GM23338 (cell line): ENCODE results near the gene HMGN4. TPM values are rescaled to one million over a fixed set of nuclear protein-coding genes. Genes with fewer than 3 reads are reported as not detected.

Experiments used
- ATAC-seq: fragments of 200-7000 bp; cut with Tn5 transposase; 3 replicates; pipeline ENCODE4 v1.9.1; 2020
- DNase-seq: peaks from one replicate; pipeline ENCODE4 v3.0.0-alpha.2; 2015; ENCODE audit warnings: low spot score
- H2AFZ ChIP-seq: fragments of 200-600 bp; sonication (generic); 2 replicates; pipeline ENCODE4 v1.8.0; 2016; ENCODE audit warnings: antibody characterized with exemption, mild to moderate bottlenecking, moderate library complexity
- H3F3A ChIP-seq: fragments of 200-600 bp; sonication (generic); replicated peaks from 2 replicates; pipeline ENCODE4 v1.8.0; 2017; ENCODE audit warnings: antibody characterized with exemption, mixed run types, low read depth
- H3K27ac ChIP-seq: fragments of 200-600 bp; sonication (generic); 2 replicates; pipeline ENCODE4 v1.6.1; 2016; ENCODE audit warnings: low read depth
- H3K27me3 ChIP-seq: fragments of 200-600 bp; sonication (generic); 2 replicates; pipeline ENCODE4 v1.8.0; 2016; ENCODE audit warnings: mild to moderate bottlenecking, mixed run types, moderate library complexity; ENCODE audit not compliant: insufficient read depth
- H3K36me3 ChIP-seq: fragments of 200-600 bp; sonication (generic); 2 replicates; pipeline ENCODE4 v1.8.0; 2016; ENCODE audit warnings: mild to moderate bottlenecking; ENCODE audit not compliant: insufficient read depth
- H3K4me1 ChIP-seq: fragments of 200-600 bp; sonication (generic); 2 replicates; pipeline ENCODE4 v1.8.0; 2016; ENCODE audit warnings: mild to moderate bottlenecking, moderate library complexity; ENCODE audit not compliant: insufficient read depth
- H3K4me2 ChIP-seq: fragments of 200-600 bp; sonication (generic); 2 replicates; pipeline ENCODE4 v1.7.1; 2017; ENCODE audit warnings: mixed run types
- H3K4me3 ChIP-seq: fragments of 200-600 bp; sonication (generic); 2 replicates; pipeline ENCODE4 v1.6.1; 2016; ENCODE audit warnings: mixed run types
- H3K79me2 ChIP-seq: fragments of 200-600 bp; sonication (generic); replicated peaks from 2 replicates; pipeline ENCODE4 v1.8.0; 2017; ENCODE audit warnings: mild to moderate bottlenecking; ENCODE audit not compliant: insufficient read depth
- H3K9me2 ChIP-seq: fragments of 200-600 bp; sonication (generic); 2 replicates; pipeline ENCODE4 v1.8.0; 2017; ENCODE audit not compliant: insufficient read depth
- H4K20me1 ChIP-seq: fragments of 200-600 bp; sonication (generic); replicated peaks from 2 replicates; pipeline ENCODE4 v1.8.0; 2017; ENCODE audit warnings: mild to moderate bottlenecking; ENCODE audit not compliant: insufficient read depth
- H3K27ac Mint-ChIP-seq: 2 replicates; pipeline ENCODE4 v1.8.0; 2020; ENCODE audit warnings: inconsistent platforms, mild to moderate bottlenecking, moderate library complexity, mixed read lengths
- H3K27me3 Mint-ChIP-seq: 3 replicates; pipeline ENCODE4 v1.8.0; 2022; ENCODE audit warnings: low read depth, mild to moderate bottlenecking, moderate library complexity, mixed read lengths, inconsistent platforms; ENCODE audit not compliant: insufficient read depth, poor library complexity
- H3K36me3 Mint-ChIP-seq: 3 replicates; pipeline ENCODE4 v1.8.0; 2021; ENCODE audit warnings: low read depth, mild to moderate bottlenecking, inconsistent platforms, moderate library complexity, mixed read lengths
- H3K4me1 Mint-ChIP-seq: 3 replicates; pipeline ENCODE4 v1.8.0; 2020; ENCODE audit warnings: mild to moderate bottlenecking, inconsistent platforms, mixed read lengths
- H3K4me3 Mint-ChIP-seq: 3 replicates; pipeline ENCODE4 v1.8.0; 2021; ENCODE audit warnings: moderate library complexity, mild to moderate bottlenecking, inconsistent platforms, mixed read lengths
- H3K9me3 Mint-ChIP-seq: 3 replicates; pipeline ENCODE4 v1.8.0; 2020; ENCODE audit warnings: moderate library complexity, mild to moderate bottlenecking, inconsistent platforms, mixed read lengths
- CREB1 ChIP-seq: fragments of 250-450 bp; sonication (Bioruptor Pico); IDR thresholded peaks from 2 replicates; pipeline ENCODE4 v1.5.0; 2020; ENCODE audit warnings: low read depth, mild to moderate bottlenecking, moderate library complexity
- CTCF ChIP-seq, 2 experiments: fragments of 200-600 bp in 1 of 2; sonication (generic) in 1 of 2; conservative IDR thresholded peaks; 2 replicates each; pipeline versions ENCODE4 v1.5.1 to v1.6.1; 2016 to 2017; ENCODE audit warnings: antibody characterized with exemption in 2 of 2, low read depth in 2 of 2, mild to moderate bottlenecking in 2 of 2, moderate library complexity in 1 of 2
- ETS1 ChIP-seq: IDR thresholded peaks from 2 replicates; pipeline ENCODE4 v1.6.1; 2016; ENCODE audit warnings: antibody characterized with exemption
- EZH2 ChIP-seq: fragments of 200-600 bp; sonication (generic); IDR thresholded peaks from one replicate; pipeline ENCODE4 v1.8.0; 2017; ENCODE audit warnings: antibody characterized with exemption, mild to moderate bottlenecking, low read depth; ENCODE audit not compliant: unreplicated experiment
- EZH2phosphoT487 ChIP-seq: fragments of 200-600 bp; sonication (generic); IDR thresholded peaks from one replicate; pipeline ENCODE4 v1.8.1; 2018; ENCODE audit warnings: antibody characterized with exemption; ENCODE audit not compliant: unreplicated experiment
- JUNB ChIP-seq: IDR thresholded peaks from one replicate; pipeline ENCODE4 v1.6.1; 2016; ENCODE audit warnings: antibody characterized with exemption; ENCODE audit not compliant: unreplicated experiment
- POLR2AphosphoS5 ChIP-seq: IDR thresholded peaks from 2 replicates; pipeline ENCODE4 v1.6.1; 2016; ENCODE audit warnings: antibody characterized with exemption, low read depth
- REST ChIP-seq: IDR thresholded peaks from one replicate; pipeline ENCODE4 v1.6.1; 2018; ENCODE audit warnings: antibody characterized with exemption; ENCODE audit not compliant: unreplicated experiment
- STAT1 ChIP-seq: IDR thresholded peaks from one replicate; pipeline ENCODE4 v1.6.1; 2016; ENCODE audit warnings: antibody characterized with exemption; ENCODE audit not compliant: unreplicated experiment
- ZNF114 ChIP-seq: fragments of 250-450 bp; sonication (Bioruptor Pico); IDR thresholded peaks from 2 replicates; pipeline ENCODE4 v1.5.0; 2020; ENCODE audit warnings: mild to moderate bottlenecking, moderate library complexity
- ZNF331 ChIP-seq: fragments of 250-450 bp; sonication (Bioruptor Pico); IDR thresholded peaks from 2 replicates; pipeline ENCODE4 v1.5.0; 2020; ENCODE audit warnings: low read depth, mild to moderate bottlenecking, moderate library complexity
- polyA plus RNA-seq: library from polyadenylated mRNA; unstranded; fragments of >200 nt; fragmentation: Nextera tagmentation; extraction: Ambion mirVana; gene quantifications from 2 replicates; pipeline ENCODE4 v1.2.1, GENCODE V29; 2016
- total RNA-seq: library from RNA; depleted of rRNA; stranded (reverse); fragments of >200 nt; shearing (Covaris generic); gene quantifications from 2 replicates; pipeline ENCODE4 v1.2.3, GENCODE V29; 2014

The HMGN4 gene
- total and polyA plus RNA-seq, 2 experiments from 2014 or later = 35.3 to 91.4 TPM

- Histone ChIP-seq H3K27ac (no peak overlapping the region), H3K4me2 (no peak overlapping the region), H3K9me2 (0 out of 2 replicates have a peak, but pooled peaks cover 5% of the 10 kb centered on the region), H2AFZ (no peak overlapping the region; the same call in 1 of the 2 replicates), H3K27me3 (no peaks in the 10 kb centered on the region), H3K79me2 (no peaks in the 10 kb centered on the region), H3K4me1 (no peaks in the 10 kb centered on the region), H3K4me3 (no peak overlapping the region), H4K20me1 (no peaks in the 10 kb centered on the region), H3F3A (no peaks in the 10 kb centered on the region), H3K36me3 (no peaks in the 10 kb centered on the region)
- H3K4me1 Mint-ChIP-seq = no peaks in the 10 kb centered on the region
- DNase-seq = no peak
- no peak for TF ChIP-seq REST
- no peak for TF ChIP-seq ETS1
- TF ChIP-seq STAT1 = no peak
- TF ChIP-seq CTCF (conservative IDR thresholded peaks at IDR 0.05; ENCODE audit: low read depth in 2 of 2) = no peak
- TF ChIP-seq ZNF331 = no peak
- H3K4me3 Mint-ChIP-seq = no peak overlapping the region
- H3K27ac Mint-ChIP-seq = no peak overlapping the region
- H3K27me3 Mint-ChIP-seq = peaks cover 2% of the 10 kb centered on the region
- H3K9me3 Mint-ChIP-seq = no peaks in the 10 kb centered on the region
- no peak for ATAC-seq
- no peaks in the 10 kb centered on the region for H3K36me3 Mint-ChIP-seq
These were observed 47.9 kb upstream of the HMGN4 start for GRCh38 chr6:26489996-26490964.

GRCh38 chr6:26491604-26492003 is 46.6 kb upstream of the HMGN4 start:
- Mint-ChIP-seq H3K36me3 (no peaks in the 10 kb centered on the region), H3K4me3 (no peak overlapping the region), H3K27ac (no peak overlapping the region; the same call in 1 of the 2 replicates), H3K27me3 (peaks cover 2% of the 10 kb centered on the region), H3K4me1 (no peaks in the 10 kb centered on the region), H3K9me3 (no peaks in the 10 kb centered on the region)
- DNase-seq (no peak), ATAC-seq (no peak)
- Histone ChIP-seq H2AFZ (no peak overlapping the region), H3K27me3 (no peaks in the 10 kb centered on the region), H3K36me3 (no peaks in the 10 kb centered on the region), H3K9me2 (0 out of 2 replicates have a peak, but pooled peaks cover 5% of the 10 kb centered on the region), H3F3A (no peaks in the 10 kb centered on the region), H3K4me3 (no peak overlapping the region), H3K4me1 (no peaks in the 10 kb centered on the region), H3K4me2 (no peak overlapping the region), H3K79me2 (no peaks in the 10 kb centered on the region), H4K20me1 (no peaks in the 10 kb centered on the region), H3K27ac (no peak overlapping the region)
- no peak for TF ChIP-seq EZH2
- TF ChIP-seq REST = no peak
- TF ChIP-seq STAT1 = no peak
- no peak for TF ChIP-seq ZNF114
- no peak for TF ChIP-seq POLR2AphosphoS5
- no peak for TF ChIP-seq ETS1
- TF ChIP-seq JUNB = no peak
- TF ChIP-seq CREB1 (CRISPR knock-in tag) = no peak
- TF ChIP-seq EZH2phosphoT487 = no peak
- no peak for TF ChIP-seq ZNF331
